ENCODE measurements around the gene CD82.
"Not testable (repeated sequence)": the region's sequence is repeated elsewhere in the genome, so short reads cannot be mapped to it uniquely, and the experiment has no call there.

The CD82 gene

DNA sequence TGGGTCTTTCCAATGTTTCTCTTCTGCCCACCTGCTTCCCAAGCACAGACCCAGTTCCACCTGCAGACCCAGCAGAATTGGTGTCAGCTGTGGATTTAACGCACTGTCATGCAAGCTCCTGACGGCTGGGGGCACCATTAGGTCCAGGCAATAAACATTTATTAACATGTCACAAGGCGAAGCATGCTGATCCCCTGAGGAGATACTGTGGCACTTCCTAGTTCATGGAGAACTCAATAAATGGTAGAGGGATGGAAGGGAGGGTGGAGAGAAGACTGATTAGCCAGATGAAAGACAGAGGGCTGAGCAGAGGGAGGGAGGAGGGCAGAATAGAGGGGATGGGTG, 93.0 kb downstream of the CD82 start:
- TF ChIP-seq, protein P1, sequence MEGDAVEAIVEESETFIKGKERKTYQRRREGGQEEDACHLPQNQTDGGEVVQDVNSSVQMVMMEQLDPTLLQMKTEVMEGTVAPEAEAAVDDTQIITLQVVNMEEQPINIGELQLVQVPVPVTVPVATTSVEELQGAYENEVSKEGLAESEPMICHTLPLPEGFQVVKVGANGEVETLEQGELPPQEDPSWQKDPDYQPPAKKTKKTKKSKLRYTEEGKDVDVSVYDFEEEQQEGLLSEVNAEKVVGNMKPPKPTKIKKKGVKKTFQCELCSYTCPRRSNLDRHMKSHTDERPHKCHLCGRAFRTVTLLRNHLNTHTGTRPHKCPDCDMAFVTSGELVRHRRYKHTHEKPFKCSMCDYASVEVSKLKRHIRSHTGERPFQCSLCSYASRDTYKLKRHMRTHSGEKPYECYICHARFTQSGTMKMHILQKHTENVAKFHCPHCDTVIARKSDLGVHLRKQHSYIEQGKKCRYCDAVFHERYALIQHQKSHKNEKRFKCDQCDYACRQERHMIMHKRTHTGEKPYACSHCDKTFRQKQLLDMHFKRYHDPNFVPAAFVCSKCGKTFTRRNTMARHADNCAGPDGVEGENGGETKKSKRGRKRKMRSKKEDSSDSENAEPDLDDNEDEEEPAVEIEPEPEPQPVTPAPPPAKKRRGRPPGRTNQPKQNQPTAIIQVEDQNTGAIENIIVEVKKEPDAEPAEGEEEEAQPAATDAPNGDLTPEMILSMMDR (conservative IDR thresholded peaks at IDR 0.05; ENCODE audit: low read depth), result no peak
- DNase-seq (ENCODE audit: low spot score), result no peak
- ChIA-PET CTCF (interaction anchor here (0.6 kb wide), 2 partner anchors 492 to 503 kb away, joined by 3 to 4 read pairs; no protein-coding TSS in a partner anchor), POLR2A (ENCODE audit: low non-redundant PET) (no interaction called here)
- no peak overlapping the region for H3K27ac ChIP-seq

DNA sequence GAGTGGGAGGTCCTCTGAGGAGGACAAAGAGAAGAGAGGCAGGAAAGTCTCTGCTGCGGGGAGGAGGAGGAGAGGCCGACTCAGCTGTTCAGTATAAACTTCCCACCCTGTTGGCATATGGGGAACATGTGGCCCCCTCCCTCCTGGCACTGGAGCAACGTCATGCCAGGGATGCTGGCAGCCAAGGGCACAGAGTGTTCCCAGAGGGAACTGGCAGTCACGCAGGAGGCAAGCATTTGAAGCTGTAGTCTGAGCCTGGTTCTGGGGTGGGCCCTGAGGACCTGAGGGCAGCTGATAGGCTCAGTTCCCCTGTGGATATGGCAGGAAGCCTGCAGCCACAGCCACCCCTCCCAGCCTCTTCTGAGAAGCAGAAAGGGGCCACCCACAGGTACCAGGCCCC, 94.2 kb downstream of the CD82 start:
- ChIA-PET CTCF (no interaction called here), POLR2A (ENCODE audit: low non-redundant PET) (no interaction called here)
- no peak overlapping the region for H3K27ac ChIP-seq
- no peak for DNase-seq (ENCODE audit: low spot score)
- TF ChIP-seq, protein P1 (conservative IDR thresholded peaks at IDR 0.05; ENCODE audit: low read depth), result no peak

DNA sequence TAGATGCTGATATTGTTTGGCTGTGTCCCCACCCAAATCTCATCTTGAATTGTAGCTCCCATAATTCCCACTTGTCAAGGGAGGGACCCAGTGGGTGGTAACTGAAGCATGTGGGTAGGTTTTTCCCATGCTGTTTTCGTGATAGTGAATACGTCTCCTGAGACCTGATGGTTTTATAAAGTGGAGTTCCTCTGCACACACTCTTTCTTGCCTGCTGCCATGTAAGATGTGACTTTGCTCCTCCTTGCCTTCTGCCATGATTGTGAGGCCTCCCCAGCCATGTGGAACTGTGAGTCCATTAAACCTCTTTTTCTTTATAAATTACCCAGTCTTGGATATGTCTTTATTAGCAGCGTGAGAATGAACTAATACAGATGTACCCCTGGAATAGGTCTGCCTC, 95.1 kb downstream of the CD82 start:
- H3K27ac ChIP-seq; CTCF ChIA-PET; DNase-seq (ENCODE audit: low spot score); POLR2A ChIA-PET (ENCODE audit: low non-redundant PET): not testable (repeated sequence)

DNA sequence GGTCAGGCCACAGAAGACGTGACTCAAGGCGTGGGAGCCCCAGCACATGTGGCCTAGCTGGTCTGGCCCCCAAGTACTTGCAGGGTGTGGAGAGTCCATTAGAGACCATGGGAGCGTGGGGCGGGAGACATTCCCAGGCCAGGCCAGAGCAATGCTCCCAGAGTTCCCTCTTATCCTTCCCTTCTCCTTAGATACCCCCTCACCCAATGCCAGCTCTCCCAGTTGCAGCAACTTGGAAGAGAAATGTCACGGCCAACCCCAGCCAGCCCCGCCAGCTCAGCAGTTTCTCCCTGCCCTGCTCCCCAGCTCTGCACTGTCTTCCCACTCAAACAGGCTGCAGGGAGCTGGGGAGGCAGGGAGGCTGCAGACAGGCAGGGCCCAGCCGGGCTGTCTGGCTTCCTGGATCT, 95.9 kb downstream of the CD82 start:
- TF ChIP-seq, protein P1 (conservative IDR thresholded peaks at IDR 0.05; ENCODE audit: low read depth), result no peak
- CTCF ChIA-PET, result no interaction called here
- POLR2A ChIA-PET (ENCODE audit: low non-redundant PET), result no interaction called here
- no peak overlapping the region for H3K27ac ChIP-seq
- no peak for DNase-seq (ENCODE audit: low spot score)
